Activated CD8-positive, alpha-beta memory T cell treated with anti-CD3 and anti-CD28 coated beads, Interleukin-2, amount 50 U/mL, for 1 hour (primary cell): ENCODE results near the gene ZC3H10.
"Not testable (repeated sequence)": the region's sequence is repeated elsewhere in the genome, so short reads cannot be mapped to it uniquely, and the experiment has no call there.

Experiments used
- DNase-seq: peaks from one replicate; pipeline ENCODE4 v3.0.0-alpha.2; 2020; ENCODE audit errors: extremely low read depth

The ZC3H10 gene

GRCh38 chr12:56117778-56118687 lies at the start of gene ZC3H10:
Gene ZC3H10, plus strand, starts transcription at chr12:56118266. Its CDS starts 2,297 bp downstream, at chr12:56120563.
- peak; percentile 95 for DNase-seq

GRCh38 chr12:56071648-56072047 lies 46.4 kb upstream of the ZC3H10 start:
- DNase-seq = no peak

- DNase-seq = no peak
Measured at GRCh38 chr12:56074396-56074795, 43.7 kb upstream of the ZC3H10 start.

- DNase-seq = not testable (repeated sequence)
Measured at GRCh38 chr12:56077966-56078365, 40.1 kb upstream of the ZC3H10 start.

- DNase-seq = no peak
Measured at GRCh38 chr12:56078427-56078826, 39.6 kb upstream of the ZC3H10 start.

- DNase-seq = no peak
Measured at GRCh38 chr12:56078931-56079722, 38.9 kb upstream of the ZC3H10 start.

- DNase-seq = peak; percentile 43
Measured at GRCh38 chr12:56079723-56080555, 38.1 kb upstream of the ZC3H10 start, which contains the start of gene ERBB3. Gene ERBB3, plus strand, starts transcription at chr12:56080165. Its CDS starts 136 bp downstream, at chr12:56080301.

- DNase-seq = no peak
Measured at GRCh38 chr12:56080556-56081138, 37.4 kb upstream of the ZC3H10 start.

GRCh38 chr12:56081393-56082347 lies 36.4 kb upstream of the ZC3H10 start:
- DNase-seq = no peak

- DNase-seq = no peak
Measured at GRCh38 chr12:56082382-56082781, 35.7 kb upstream of the ZC3H10 start.

GRCh38 chr12:56082967-56083366 lies 35.1 kb upstream of the ZC3H10 start:
- DNase-seq = no peak

- DNase-seq = no peak
Measured at GRCh38 chr12:56084958-56085543, 33.0 kb upstream of the ZC3H10 start.

GRCh38 chr12:56086096-56086495 lies 32.0 kb upstream of the ZC3H10 start:
- DNase-seq = no peak

- DNase-seq = no peak
Measured at GRCh38 chr12:56086608-56087007, 31.5 kb upstream of the ZC3H10 start.

GRCh38 chr12:56087220-56087619 lies 30.8 kb upstream of the ZC3H10 start:
- DNase-seq = no peak

GRCh38 chr12:56097738-56098137 lies 20.3 kb upstream of the ZC3H10 start:
- no peak for DNase-seq

GRCh38 chr12:56098592-56098991 lies 19.5 kb upstream of the ZC3H10 start:
- no peak for DNase-seq

GRCh38 chr12:56099787-56100186 lies 18.3 kb upstream of the ZC3H10 start:
- DNase-seq = no peak

GRCh38 chr12:56101045-56101444 lies 17.0 kb upstream of the ZC3H10 start:
- no peak for DNase-seq

- no peak for DNase-seq
Measured at GRCh38 chr12:56102683-56103065, 15.4 kb upstream of the ZC3H10 start.
